Naive thymus-derived CD8-positive, alpha-beta T cell (primary cell): Measurements from ENCODE around the gene ZBTB48. TPM values are rescaled to one million over a fixed set of nuclear protein-coding genes. Genes with fewer than 3 reads are reported as not detected.

Experiments used
- ATAC-seq, 2 donors: fragments of 150-1000 bp; cut with Tn5 transposase in 1 of 2; sonication (Bioruptor Pico), chemical (Tn5 transposase) in 1 of 2; 1 replicate in 1 of 2; 2 replicates in 1 of 2; pipeline ENCODE4 v1.10.0; 2021; ENCODE audit warnings: mild to moderate bottlenecking in 2 of 2, moderate library complexity in 2 of 2
- POLR2A ChIA-PET: fragments of 350-600 bp; sonication (Branson Sonifier 250); formaldehyde crosslinking; loops from one replicate; lab custom pipeline; 2021; ENCODE audit warnings: antibody characterized with exemption; lab: Charles Lee
- DNase-seq, 10 donors: peaks; one replicate each; pipeline versions ENCODE4 v3.0.0 to v3.0.0-alpha.2; 2020 to 2022
- H3K27ac Mint-ChIP-seq, 10 donors: one replicate each; pipeline ENCODE4 v1.8.0; 2020 to 2022; ENCODE audit warnings: mild to moderate bottlenecking in 10 of 10, mixed read lengths in 10 of 10, moderate library complexity in 4 of 10, inconsistent platforms in 1 of 10
- H3K27me3 Mint-ChIP-seq, 5 donors: one replicate each; pipeline ENCODE4 v1.8.0; 2021 to 2022; ENCODE audit warnings: mixed read lengths in 5 of 5
- H3K36me3 Mint-ChIP-seq, 3 donors: one replicate each; pipeline ENCODE4 v1.8.0; 2020 to 2022; ENCODE audit warnings: mixed read lengths in 3 of 3, mild to moderate bottlenecking in 2 of 3, inconsistent platforms in 1 of 3
- H3K4me1 Mint-ChIP-seq, 4 donors: one replicate each; pipeline ENCODE4 v1.8.0; 2021 to 2022; ENCODE audit warnings: mixed read lengths in 4 of 4
- H3K4me3 Mint-ChIP-seq, 10 donors: one replicate each; pipeline ENCODE4 v1.8.0; 2020 to 2022; ENCODE audit warnings: mild to moderate bottlenecking in 10 of 10, mixed read lengths in 10 of 10, moderate library complexity in 6 of 10, inconsistent platforms in 1 of 10
- H3K9me3 Mint-ChIP-seq, 9 donors: one replicate each; pipeline ENCODE4 v1.8.0; 2020 to 2022; ENCODE audit warnings: mixed read lengths in 9 of 9, mild to moderate bottlenecking in 3 of 9, inconsistent platforms in 1 of 9, moderate library complexity in 1 of 9
- polyA plus RNA-seq, 3 donors: library from polyadenylated mRNA; unstranded; fragments of 300-500 nt; fragmentation: Illumina TruSeq; gene quantifications; one replicate each; pipeline ENCODE4 v1.2.3, GENCODE V29; 2021
- total RNA-seq, 8 experiments: library from RNA in 2 of 8; stranded (reverse) in 2 of 8; gene quantifications; one replicate each; pipeline ENCODE4 v1.2.3 and lab custom pipeline; 2021 to 2026

The ZBTB48 gene
- total and polyA plus RNA-seq, 5 experiments from 2014 or later, result 9.8 to 73.2 (median 30.0) TPM

DNA sequence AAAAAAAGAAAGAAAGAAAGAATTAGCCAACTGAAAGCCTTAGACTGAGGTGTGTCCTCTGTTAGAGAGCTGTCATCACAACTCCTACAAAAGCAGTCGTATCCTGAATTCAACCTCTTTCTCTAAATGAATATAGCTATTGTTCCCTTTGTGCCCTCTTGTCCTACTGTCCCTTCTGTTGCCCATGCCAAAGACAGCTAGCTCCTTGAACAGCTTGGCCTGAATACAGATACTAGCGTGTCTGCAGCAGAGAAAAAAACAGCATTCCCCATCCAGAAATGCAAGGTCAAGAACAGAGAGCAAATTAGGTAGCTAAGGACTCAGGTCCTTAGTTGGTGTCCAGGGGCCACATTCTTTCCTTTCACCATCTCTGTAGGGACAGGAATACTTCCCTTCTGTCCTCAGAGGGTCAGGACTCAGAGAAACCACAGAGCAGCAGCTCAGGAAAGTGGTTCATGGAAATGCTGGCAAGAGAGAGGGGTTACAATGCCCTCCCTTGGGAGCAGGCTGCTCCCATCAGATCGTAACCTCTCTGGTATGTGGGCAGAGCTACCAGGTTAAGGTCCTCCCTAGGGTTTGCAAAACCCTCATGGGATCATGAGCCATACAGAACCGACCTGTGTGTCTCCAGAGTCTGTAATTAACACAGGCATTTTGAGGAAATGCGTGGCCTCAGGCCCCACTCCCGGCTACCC lies 1.8 kb upstream of the ZBTB48 start:
- H3K4me1 Mint-ChIP-seq, result peaks cover 7 to 41% (median 37%) of the 10 kb centered on the region in 4 donors
- no peaks in the 10 kb centered on the region for H3K27me3 Mint-ChIP-seq
- H3K4me3 Mint-ChIP-seq, result peak overlapping the region in 2 of 10 donors; percentile 8 to 45
- H3K27ac Mint-ChIP-seq, result peak overlapping the region in 5 of 10 donors; percentile 1 to 99 (median 90)
- DNase-seq, result no peak
- peaks cover 0 to 4% (median 0%) of the 10 kb centered on the region in 3 donors for H3K36me3 Mint-ChIP-seq
- POLR2A ChIA-PET, result interaction anchor here (0.8 to 8.7 kb wide), 3 partner anchors 24 to 29 kb away, joined by 3 to 145 read pairs (median 3); partner anchors contain the start of gene KLHL21
- no peak for ATAC-seq
- no peaks in the 10 kb centered on the region for H3K9me3 Mint-ChIP-seq

- peaks cover 0 to 4% (median 0%) of the 10 kb centered on the region in 3 donors for H3K36me3 Mint-ChIP-seq
- peak overlapping the region; percentile 91 to 99 (median 96) for H3K4me3 Mint-ChIP-seq
- no peaks in the 10 kb centered on the region for H3K27me3 Mint-ChIP-seq
- DNase-seq, result no peak
- peak overlapping the region; percentile 88 to 99 (median 97) for H3K27ac Mint-ChIP-seq
- no peak for ATAC-seq
- POLR2A ChIA-PET, result interaction anchor here (1.0 to 8.7 kb wide), 4 partner anchors 23 to 47 kb away, joined by 3 to 145 read pairs (median 11); partner anchors contain the start of genes KLHL21, NOL9, TAS1R1 and THAP3
- H3K9me3 Mint-ChIP-seq, result no peaks in the 10 kb centered on the region
- peaks cover 7 to 41% (median 37%) of the 10 kb centered on the region in 4 donors for H3K4me1 Mint-ChIP-seq
These were observed 995 bp upstream of the ZBTB48 start for GRCh38 chr1:6578624-6579373.

- Mint-ChIP-seq H3K9me3 (no peaks in the 10 kb centered on the region), H3K4me1 (peaks cover 14 to 50% (median 46%) of the 10 kb centered on the region in 4 donors), H3K4me3 (peak overlapping the region; percentile 91 to 99 (median 96)), H3K27ac (peak overlapping the region; percentile 88 to 99 (median 97)), H3K27me3 (no peaks in the 10 kb centered on the region), H3K36me3 (peaks cover 0 to 4% (median 0%) of the 10 kb centered on the region in 3 donors)
- ATAC-seq, result peak in 1 of 2 donors; percentile 37
- peak in 1 of 10 donors; percentile 6 for DNase-seq
- POLR2A ChIA-PET, result interaction anchor here (0.6 to 8.7 kb wide), 16 partner anchors 9 to 1595 kb away, joined by 3 to 145 read pairs (median 4); partner anchors contain the start of genes CAMTA1, KLHL21, NOL9 and PHF13
These were observed 362 bp downstream of the ZBTB48 start for GRCh38 chr1:6580119-6580592.

DNA sequence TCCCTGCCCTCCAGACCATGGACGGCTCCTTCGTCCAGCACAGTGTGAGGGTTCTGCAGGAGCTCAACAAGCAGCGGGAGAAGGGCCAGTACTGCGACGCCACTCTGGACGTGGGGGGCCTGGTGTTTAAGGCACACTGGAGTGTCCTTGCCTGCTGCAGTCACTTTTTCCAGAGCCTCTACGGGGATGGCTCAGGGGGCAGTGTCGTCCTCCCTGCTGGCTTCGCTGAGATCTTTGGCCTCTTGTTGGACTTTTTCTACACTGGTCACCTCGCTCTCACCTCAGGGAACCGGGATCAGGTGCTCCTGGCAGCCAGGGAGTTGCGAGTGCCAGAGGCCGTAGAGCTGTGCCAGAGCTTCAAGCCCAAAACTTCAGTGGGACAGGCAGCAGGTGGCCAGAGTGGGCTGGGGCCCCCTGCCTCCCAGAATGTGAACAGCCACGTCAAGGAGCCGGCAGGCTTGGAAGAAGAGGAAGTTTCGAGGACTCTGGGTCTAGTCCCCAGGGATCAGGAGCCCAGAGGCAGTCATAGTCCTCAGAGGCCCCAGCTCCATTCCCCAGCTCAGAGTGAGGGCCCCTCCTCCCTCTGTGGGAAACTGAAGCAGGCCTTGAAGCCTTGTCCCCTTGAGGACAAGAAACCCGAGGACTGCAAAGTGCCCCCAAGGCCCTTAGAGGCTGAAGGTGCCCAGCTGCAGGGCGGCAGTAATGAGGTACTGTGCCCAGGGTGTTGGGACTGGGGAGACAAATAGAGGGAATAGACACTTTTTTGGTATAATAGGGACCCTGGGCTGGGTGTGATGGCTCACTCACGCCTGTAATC lies 1.0 kb downstream of the ZBTB48 start:
- POLR2A ChIA-PET, result interaction anchor here (0.6 to 8.7 kb wide), 11 partner anchors 8 to 95 kb away, joined by 3 to 145 read pairs (median 6); partner anchors contain the start of genes KLHL21, NOL9, PHF13 and TAS1R1
- ATAC-seq, result no peak
- no peak for DNase-seq
- Mint-ChIP-seq H3K4me1 (peaks cover 14 to 52% (median 48%) of the 10 kb centered on the region in 4 donors), H3K36me3 (peaks cover 0 to 4% (median 0%) of the 10 kb centered on the region in 3 donors), H3K27ac (peak overlapping the region; percentile 84 to 99 (median 96)), H3K27me3 (no peaks in the 10 kb centered on the region), H3K4me3 (peak overlapping the region; percentile 91 to 99 (median 96)), H3K9me3 (no peaks in the 10 kb centered on the region)

GRCh38 chr1:6581561-6582305 lies 1.9 kb downstream of the ZBTB48 start:
- POLR2A ChIA-PET, result interaction anchor here (0.7 to 8.7 kb wide), 5 partner anchors 20 to 52 kb away, joined by 3 to 145 read pairs (median 7); partner anchors contain the start of genes KLHL21, NOL9, TAS1R1 and THAP3
- H3K36me3 Mint-ChIP-seq, result peaks cover 0 to 4% (median 0%) of the 10 kb centered on the region in 3 donors
- no peaks in the 10 kb centered on the region for H3K27me3 Mint-ChIP-seq
- H3K9me3 Mint-ChIP-seq, result no peaks in the 10 kb centered on the region
- ATAC-seq, result no peak
- H3K27ac Mint-ChIP-seq, result peak overlapping the region; percentile 70 to 99 (median 92)
- peak overlapping the region; percentile 36 to 99 (median 96) for H3K4me3 Mint-ChIP-seq
- DNase-seq, result no peak
- peaks cover 14 to 52% (median 49%) of the 10 kb centered on the region in 4 donors for H3K4me1 Mint-ChIP-seq

GRCh38 chr1:6582370-6582769 lies 2.6 kb downstream of the ZBTB48 start:
- peaks cover 16 to 56% (median 50%) of the 10 kb centered on the region in 4 donors for H3K4me1 Mint-ChIP-seq
- DNase-seq (no peak), ATAC-seq (no peak)
- no peaks in the 10 kb centered on the region for H3K27me3 Mint-ChIP-seq
- peaks cover 0 to 4% (median 0%) of the 10 kb centered on the region in 3 donors for H3K36me3 Mint-ChIP-seq
- POLR2A ChIA-PET, result interaction anchor here (8.7 kb wide), 1 partner anchor 20 kb away, joined by 145 read pairs; the partner anchor contains the start of gene KLHL21
- H3K4me3 Mint-ChIP-seq, result peak overlapping the region in 9 of 10 donors; percentile 31 to 99 (median 96)
- no peaks in the 10 kb centered on the region for H3K9me3 Mint-ChIP-seq
- peak overlapping the region in 9 of 10 donors; percentile 65 to 89 (median 73) for H3K27ac Mint-ChIP-seq

DNA sequence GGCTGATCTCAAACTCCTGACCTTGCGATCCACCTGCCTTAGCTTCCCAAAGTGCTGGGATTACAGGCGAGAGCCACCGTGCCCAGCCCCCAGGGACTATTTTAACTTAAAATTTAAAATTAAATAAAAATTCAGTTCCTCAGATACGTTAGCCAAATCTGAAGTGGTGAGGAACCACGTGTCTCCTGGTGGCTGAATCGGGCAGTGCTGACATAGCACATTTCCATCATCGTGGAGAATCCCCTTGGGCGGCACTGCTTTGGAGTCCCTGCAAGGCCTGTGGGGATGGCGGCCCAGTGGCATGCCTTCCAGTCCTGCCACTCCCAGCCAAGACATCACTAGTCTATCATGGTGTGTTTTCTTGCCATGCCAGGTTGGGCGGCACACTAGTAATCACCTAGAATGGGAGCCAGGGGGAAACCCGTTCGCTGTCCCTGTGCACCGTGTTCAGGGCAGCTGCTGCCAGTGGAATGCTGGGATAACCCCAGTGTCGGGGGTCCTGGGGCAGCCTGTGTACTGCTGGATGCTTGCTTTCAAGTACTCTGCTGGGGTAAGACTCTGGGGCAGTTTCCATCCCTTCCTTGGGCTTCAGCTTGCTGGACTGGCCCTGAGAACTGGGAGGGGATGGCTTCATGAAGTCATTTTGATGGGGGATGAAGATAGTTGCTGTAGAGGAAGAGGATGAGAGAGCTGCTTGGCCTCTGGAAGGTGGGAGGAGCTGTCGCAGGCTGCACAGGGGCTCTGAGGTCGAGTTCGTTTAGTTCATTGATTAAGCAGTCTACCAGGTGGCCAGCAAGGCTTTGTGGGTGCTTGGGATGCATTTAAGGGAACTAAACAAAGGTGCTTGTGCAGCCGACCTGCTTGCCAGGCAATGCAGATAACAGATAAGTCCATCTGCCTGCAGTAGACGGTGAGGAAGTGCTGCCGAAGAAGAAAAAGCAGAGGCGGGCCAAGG lies 4.6 kb downstream of the ZBTB48 start:
- H3K4me1 Mint-ChIP-seq, result peaks cover 18 to 57% (median 48%) of the 10 kb centered on the region in 4 donors
- H3K9me3 Mint-ChIP-seq, result no peaks in the 10 kb centered on the region

DNA sequence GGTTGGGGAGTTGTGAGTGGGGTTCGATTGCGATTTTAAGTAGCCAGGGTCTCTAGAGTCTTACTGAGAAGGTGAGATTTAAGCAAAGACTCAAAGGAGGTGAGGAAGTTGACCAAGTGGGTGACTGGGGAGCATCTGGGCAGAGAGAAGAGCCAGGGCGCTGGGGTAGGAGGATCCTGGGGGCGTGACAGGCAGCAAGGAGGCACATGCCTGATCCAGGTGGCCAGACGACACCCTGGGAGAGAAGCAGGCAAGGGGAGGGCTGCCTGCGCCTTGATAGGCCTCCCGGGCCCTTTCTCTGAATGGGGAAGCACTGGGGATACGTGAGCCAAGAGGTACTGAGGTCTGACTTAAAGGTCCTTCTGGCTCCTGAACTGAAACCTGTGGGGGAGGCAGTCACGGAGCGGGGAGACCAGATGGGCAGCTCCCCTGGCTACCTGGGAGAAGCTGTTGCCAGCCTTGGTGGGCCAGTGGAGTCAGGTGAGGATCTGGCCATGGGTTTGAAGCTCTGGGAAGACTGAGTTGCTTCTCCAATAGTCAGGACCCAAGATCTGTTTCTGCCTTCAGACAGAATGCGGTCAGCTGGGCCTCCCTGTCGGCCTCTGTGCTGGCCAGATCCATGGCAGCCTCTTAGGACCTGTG lies 5.4 kb downstream of the ZBTB48 start:
- Mint-ChIP-seq H3K36me3 (peaks cover 0 to 25% (median 0%) of the 10 kb centered on the region in 3 donors), H3K27me3 (no peaks in the 10 kb centered on the region), H3K4me1 (peaks cover 18 to 54% (median 41%) of the 10 kb centered on the region in 4 donors), H3K4me3 (peak overlapping the region in 1 of 10 donors; percentile 63), H3K27ac (peak overlapping the region in 6 of 10 donors; percentile 14 to 72 (median 42)), H3K9me3 (no peaks in the 10 kb centered on the region)
- DNase-seq (no peak), ATAC-seq (no peak)
- POLR2A ChIA-PET, result interaction anchor here (8.7 kb wide), 1 partner anchor 17 kb away, joined by 145 read pairs; the partner anchor contains the start of gene KLHL21

More for the DNA sequence above, 4.6 kb downstream of the ZBTB48 start:
- H3K36me3 Mint-ChIP-seq, result peaks cover 0 to 17% (median 0%) of the 10 kb centered on the region in 3 donors
- H3K27ac Mint-ChIP-seq, result peak overlapping the region in 7 of 10 donors; percentile 14 to 72 (median 40)
- DNase-seq (no peak), ATAC-seq (no peak)
- H3K27me3 Mint-ChIP-seq, result no peaks in the 10 kb centered on the region
- peak overlapping the region in 1 of 10 donors; percentile 63 for H3K4me3 Mint-ChIP-seq
- POLR2A ChIA-PET, result interaction anchor here (8.7 kb wide), 1 partner anchor 17 kb away, joined by 145 read pairs; the partner anchor contains the start of gene KLHL21

DNA sequence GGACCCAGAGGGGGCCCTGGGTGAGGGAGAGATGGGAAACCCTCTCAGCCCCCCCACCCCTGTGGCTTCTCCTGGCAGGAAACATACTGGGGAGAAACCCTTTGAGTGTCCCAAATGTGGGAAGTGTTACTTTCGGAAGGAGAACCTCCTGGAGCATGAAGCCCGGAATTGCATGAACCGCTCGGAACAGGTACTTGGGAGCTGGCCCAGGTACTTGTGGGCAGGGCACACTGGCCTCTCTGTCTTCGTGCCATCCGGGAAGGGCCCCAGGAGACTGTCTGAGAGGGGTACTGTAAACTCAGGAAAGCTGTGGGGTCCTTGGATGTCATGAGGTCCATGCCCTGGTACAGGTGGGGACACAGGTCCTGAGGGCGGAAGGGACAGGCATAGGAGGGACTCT lies 6.0 kb downstream of the ZBTB48 start:
- Mint-ChIP-seq H3K4me1 (peaks cover 16 to 54% (median 40%) of the 10 kb centered on the region in 4 donors), H3K27ac (peak overlapping the region in 1 of 10 donors; percentile 27), H3K4me3 (no peak overlapping the region), H3K27me3 (no peaks in the 10 kb centered on the region), H3K9me3 (no peaks in the 10 kb centered on the region), H3K36me3 (peaks cover 0 to 30% (median 2%) of the 10 kb centered on the region in 3 donors)
- DNase-seq (no peak), ATAC-seq (no peak)
- POLR2A ChIA-PET, result interaction anchor here (8.7 kb wide), 1 partner anchor 16 kb away, joined by 145 read pairs; the partner anchor contains the start of gene KLHL21
